NAMALWA (cell line): Measurements from ENCODE around the gene PRPSAP2.

Source experiments
- DNase-seq: peaks from one replicate; pipeline ENCODE4 v3.0.0-alpha.2; 2015; ENCODE audit warnings: low spot score

Gene PRPSAP2

GRCh38 chr17:18963126-18964017, 105.4 kb downstream of the PRPSAP2 start:
- DNase-seq = no peak

DNA sequence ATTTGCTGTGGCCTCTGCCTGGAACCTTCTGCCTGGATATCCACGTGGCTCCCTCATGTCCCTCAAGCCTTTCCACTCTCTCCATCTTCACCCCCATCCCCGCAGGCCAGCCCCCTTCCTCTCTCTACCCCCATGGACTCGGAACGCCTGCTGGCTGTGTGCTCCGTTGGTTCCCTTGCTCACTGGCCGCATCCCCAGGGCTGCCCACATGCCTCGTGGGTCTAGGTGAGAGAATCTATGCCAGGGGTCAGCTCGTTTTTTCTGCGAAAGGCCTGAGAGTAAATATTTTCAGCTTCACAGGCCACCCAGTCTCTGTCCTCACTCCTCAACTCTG, 106.1 kb downstream of the PRPSAP2 start:
- no peak for DNase-seq

- no peak for DNase-seq
Observed at GRCh38 chr17:18964550-18964949, 106.6 kb downstream of the PRPSAP2 start.

- DNase-seq = no peak
Observed at GRCh38 chr17:18965530-18966236, 107.8 kb downstream of the PRPSAP2 start.

- DNase-seq = no peak
Observed at GRCh38 chr17:18966831-18967624, 109.1 kb downstream of the PRPSAP2 start.

- DNase-seq = no peak
Observed at GRCh38 chr17:18967916-18968315, 110.0 kb downstream of the PRPSAP2 start.

DNA sequence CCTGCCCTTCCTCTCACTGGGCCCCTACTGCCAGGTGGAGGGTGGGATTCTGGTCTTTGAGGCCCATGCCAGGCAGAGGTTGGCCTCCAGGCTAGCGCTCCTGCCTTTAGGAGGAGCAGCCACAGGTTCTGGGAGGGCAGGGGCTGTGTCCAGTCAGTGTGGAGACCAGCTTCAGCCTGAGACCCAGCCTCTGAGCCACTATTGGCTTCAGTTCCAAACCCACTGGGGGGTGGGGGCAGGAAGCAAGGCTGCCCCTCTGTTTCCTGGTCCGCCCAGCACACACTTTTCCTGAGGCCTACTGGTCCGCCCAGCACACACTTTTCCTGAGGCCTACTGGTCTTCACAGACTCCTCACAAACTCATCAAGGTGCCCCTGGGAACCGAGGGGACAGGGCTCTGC, 110.4 kb downstream of the PRPSAP2 start:
- no peak for DNase-seq

DNA sequence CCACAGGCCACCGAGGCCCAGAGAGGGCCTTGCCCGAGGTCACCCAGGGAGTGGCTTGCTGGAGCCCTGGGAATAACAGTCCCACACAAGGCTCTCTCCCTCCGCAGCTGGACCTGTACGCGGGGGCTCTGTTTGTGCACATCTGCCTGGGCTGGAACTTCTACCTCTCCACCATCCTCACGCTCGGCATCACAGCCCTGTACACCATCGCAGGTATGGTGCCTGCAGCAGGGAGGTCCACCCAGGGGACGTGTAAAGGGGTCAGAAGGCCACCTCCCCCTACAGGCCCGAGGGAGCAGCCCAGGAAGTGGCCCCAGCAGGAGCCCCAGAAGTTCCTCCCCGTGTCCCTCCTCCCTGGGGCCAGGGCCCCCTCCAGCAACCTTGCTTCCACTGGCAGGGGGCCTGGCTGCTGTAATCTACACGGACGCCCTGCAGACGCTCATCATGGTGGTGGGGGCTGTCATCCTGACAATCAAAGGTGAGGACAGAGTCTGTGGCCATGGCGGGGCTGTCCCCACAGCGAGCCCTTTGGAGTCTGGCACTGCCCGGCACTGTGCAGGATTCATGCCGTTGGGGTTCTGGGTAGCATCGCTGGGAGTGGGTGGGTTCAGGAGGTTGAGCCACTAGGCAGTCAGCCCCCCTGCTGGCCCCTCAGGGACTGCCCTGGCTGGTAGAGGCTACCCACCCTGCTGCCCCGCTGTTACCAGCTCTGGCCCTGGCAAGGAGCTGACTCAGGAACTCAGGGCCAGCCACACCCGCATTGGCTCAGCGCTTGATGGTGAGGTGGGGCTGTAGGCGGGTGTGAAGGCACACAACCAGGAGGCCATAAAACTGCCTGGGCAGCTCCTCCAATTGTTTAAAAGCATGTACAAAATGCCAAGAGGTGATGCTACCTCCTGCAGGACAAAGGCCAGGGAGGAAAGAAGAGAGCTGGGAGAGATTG, 111.3 kb downstream of the PRPSAP2 start:
- DNase-seq = no peak

- DNase-seq = no peak
Observed at GRCh38 chr17:18970582-18971480, 112.9 kb downstream of the PRPSAP2 start.

DNA sequence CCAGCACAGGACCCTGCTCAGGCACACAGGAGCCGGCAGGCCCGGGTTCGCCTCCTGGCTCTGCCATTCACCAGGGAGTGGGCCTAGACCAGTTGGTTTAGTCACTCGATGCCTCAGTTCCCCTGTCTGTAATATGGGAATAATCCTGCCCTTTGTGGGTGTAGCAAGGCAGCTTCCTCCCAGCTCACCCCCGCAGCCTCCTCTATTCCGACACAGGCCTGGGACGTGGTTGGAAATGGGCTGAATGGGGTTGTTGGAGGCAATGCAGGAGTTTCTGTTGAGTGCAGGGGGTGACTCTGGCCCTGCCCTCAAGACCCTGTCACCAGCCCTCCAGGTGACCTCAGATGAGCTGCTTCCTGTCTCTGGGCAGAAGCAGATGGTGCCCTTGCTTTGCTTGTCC, 113.9 kb downstream of the PRPSAP2 start:
- no peak for DNase-seq

GRCh38 chr17:18974407-18975149, 116.6 kb downstream of the PRPSAP2 start:
- DNase-seq = no peak

- DNase-seq = no peak
Observed at GRCh38 chr17:18975597-18975996, 117.7 kb downstream of the PRPSAP2 start.

GRCh38 chr17:18976201-18976600, 118.3 kb downstream of the PRPSAP2 start:
- DNase-seq = no peak

- DNase-seq = no peak
Observed at GRCh38 chr17:18977021-18977420, 119.1 kb downstream of the PRPSAP2 start.

- DNase-seq = no peak
Observed at GRCh38 chr17:18977646-18978045, 119.7 kb downstream of the PRPSAP2 start.

DNA sequence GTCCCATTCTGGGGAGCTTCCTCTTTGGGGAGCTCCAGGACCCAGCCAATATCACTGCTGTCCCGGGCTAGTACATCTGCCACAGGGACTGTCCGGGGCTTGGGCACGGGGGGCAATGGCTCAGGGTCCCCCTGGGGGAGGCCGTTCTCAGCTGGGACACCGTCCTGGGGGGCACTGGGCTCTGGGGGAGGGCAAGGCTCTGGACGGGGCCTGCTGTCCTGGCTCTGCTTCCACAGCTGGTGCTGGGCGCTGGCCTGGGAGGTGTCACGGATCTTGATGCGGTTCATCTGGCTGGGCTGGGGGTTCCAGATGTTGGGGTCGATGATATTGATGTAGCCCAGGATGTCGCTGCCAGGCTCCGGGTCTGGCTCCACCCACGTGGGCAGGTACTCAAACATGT, 120.1 kb downstream of the PRPSAP2 start:
- DNase-seq = no peak

DNA sequence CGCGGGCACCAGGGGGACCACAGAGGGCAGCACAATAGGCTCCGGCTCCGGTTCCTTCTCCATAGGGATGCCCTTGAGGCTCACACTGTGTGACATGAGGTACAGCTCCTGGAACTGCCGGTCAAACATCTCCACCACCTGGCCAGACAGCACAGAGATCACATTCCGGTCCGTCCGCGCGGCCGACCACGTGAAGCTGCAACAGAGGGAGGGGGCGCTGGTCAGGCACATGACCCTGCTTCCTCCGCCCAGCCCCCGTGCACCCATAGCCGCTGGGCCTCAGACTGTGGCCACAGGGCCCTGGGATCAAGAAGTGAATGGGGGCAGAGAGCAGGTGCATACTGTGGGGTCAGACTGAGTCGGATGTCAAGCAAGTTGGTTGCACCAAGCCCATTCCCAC, 120.7 kb downstream of the PRPSAP2 start:
- no peak for DNase-seq
